ENCODE results near the gene CACNA1G. TPM values are rescaled to one million over a fixed set of nuclear protein-coding genes. Genes with fewer than 3 reads are reported as not detected.

The CACNA1G gene
- total RNA-seq, 1 donor from 2014 or later = 0.11 TPM

DNA sequence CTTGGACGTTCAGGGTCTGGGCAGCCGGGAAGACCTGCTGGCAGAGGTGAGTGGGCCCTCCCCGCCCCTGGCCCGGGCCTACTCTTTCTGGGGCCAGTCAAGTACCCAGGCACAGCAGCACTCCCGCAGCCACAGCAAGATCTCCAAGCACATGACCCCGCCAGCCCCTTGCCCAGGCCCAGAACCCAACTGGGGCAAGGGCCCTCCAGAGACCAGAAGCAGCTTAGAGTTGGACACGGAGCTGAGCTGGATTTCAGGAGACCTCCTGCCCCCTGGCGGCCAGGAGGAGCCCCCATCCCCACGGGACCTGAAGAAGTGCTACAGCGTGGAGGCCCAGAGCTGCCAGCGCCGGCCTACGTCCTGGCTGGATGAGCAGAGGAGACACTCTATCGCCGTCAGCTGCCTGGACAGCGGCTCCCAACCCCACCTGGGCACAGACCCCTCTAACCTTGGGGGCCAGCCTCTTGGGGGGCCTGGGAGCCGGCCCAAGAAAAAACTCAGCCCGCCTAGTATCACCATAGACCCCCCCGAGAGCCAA, 65.6 kb downstream of the CACNA1G start:
- no peak overlapping the region for H3K4me3 Mint-ChIP-seq (ENCODE audit: unreplicated experiment)
- TF ChIP-seq, protein P1, sequence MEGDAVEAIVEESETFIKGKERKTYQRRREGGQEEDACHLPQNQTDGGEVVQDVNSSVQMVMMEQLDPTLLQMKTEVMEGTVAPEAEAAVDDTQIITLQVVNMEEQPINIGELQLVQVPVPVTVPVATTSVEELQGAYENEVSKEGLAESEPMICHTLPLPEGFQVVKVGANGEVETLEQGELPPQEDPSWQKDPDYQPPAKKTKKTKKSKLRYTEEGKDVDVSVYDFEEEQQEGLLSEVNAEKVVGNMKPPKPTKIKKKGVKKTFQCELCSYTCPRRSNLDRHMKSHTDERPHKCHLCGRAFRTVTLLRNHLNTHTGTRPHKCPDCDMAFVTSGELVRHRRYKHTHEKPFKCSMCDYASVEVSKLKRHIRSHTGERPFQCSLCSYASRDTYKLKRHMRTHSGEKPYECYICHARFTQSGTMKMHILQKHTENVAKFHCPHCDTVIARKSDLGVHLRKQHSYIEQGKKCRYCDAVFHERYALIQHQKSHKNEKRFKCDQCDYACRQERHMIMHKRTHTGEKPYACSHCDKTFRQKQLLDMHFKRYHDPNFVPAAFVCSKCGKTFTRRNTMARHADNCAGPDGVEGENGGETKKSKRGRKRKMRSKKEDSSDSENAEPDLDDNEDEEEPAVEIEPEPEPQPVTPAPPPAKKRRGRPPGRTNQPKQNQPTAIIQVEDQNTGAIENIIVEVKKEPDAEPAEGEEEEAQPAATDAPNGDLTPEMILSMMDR (IDR thresholded peaks at IDR 0.05) = peak; percentile 70
- no peaks in the 10 kb centered on the region for H3K9me3 Mint-ChIP-seq (ENCODE audit: unreplicated experiment)
- no peak overlapping the region for H3K27ac Mint-ChIP-seq (ENCODE audit: unreplicated experiment)
- H3K27me3 Mint-ChIP-seq (ENCODE audit: unreplicated experiment) = peaks cover 28% of the 10 kb centered on the region
- H3K36me3 Mint-ChIP-seq (ENCODE audit: unreplicated experiment) = no peaks in the 10 kb centered on the region
- no peak for DNase-seq (ENCODE audit: extremely low spot score, unreplicated experiment)
- H3K4me1 Mint-ChIP-seq (ENCODE audit: unreplicated experiment) = peaks cover 8% of the 10 kb centered on the region

DNA sequence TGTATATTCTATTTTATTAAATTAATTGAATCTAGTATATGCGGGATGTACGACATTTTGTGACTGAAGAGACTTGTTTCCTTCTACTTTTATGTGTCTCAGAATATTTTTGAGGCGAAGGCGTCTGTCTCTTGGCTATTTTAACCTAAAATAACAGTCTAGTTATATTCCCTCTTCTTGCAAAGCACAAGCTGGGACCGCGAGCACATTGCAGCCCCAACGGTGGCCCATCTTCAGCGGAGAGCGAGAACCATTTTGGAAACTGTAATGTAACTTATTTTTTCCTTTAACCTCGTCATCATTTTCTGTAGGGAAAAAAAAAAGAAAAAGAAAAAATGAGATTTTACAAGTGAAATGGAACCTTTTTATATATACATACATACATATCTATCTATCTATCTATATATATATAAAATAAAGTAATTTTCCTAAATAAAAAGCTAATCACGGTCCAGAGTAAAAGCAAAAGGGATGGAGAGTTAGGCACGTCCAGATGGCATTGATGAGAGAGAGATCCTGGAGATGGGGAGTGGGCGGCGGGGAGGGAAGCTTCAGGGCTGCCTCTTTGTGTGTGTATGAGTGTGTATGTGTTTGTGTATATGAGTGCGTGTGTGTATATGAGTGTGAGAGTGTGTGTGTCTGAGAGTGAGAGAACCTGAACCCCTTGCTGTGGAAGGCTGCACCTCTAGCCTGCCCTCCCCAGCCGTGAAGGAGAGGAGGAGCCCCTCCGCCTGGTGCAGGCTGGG, 66.7 kb downstream of the CACNA1G start:
- H3K36me3 Mint-ChIP-seq (ENCODE audit: unreplicated experiment) = no peaks in the 10 kb centered on the region
- TF ChIP-seq, protein P1 (IDR thresholded peaks at IDR 0.05) = no peak
- H3K27me3 Mint-ChIP-seq (ENCODE audit: unreplicated experiment) = peaks cover 30% of the 10 kb centered on the region
- H3K4me1 Mint-ChIP-seq (ENCODE audit: unreplicated experiment) = peaks cover 15% of the 10 kb centered on the region
- H3K27ac Mint-ChIP-seq (ENCODE audit: unreplicated experiment) = no peak overlapping the region
- no peak overlapping the region for H3K4me3 Mint-ChIP-seq (ENCODE audit: unreplicated experiment)
- no peak for DNase-seq (ENCODE audit: extremely low spot score, unreplicated experiment)
- no peaks in the 10 kb centered on the region for H3K9me3 Mint-ChIP-seq (ENCODE audit: unreplicated experiment)

DNA sequence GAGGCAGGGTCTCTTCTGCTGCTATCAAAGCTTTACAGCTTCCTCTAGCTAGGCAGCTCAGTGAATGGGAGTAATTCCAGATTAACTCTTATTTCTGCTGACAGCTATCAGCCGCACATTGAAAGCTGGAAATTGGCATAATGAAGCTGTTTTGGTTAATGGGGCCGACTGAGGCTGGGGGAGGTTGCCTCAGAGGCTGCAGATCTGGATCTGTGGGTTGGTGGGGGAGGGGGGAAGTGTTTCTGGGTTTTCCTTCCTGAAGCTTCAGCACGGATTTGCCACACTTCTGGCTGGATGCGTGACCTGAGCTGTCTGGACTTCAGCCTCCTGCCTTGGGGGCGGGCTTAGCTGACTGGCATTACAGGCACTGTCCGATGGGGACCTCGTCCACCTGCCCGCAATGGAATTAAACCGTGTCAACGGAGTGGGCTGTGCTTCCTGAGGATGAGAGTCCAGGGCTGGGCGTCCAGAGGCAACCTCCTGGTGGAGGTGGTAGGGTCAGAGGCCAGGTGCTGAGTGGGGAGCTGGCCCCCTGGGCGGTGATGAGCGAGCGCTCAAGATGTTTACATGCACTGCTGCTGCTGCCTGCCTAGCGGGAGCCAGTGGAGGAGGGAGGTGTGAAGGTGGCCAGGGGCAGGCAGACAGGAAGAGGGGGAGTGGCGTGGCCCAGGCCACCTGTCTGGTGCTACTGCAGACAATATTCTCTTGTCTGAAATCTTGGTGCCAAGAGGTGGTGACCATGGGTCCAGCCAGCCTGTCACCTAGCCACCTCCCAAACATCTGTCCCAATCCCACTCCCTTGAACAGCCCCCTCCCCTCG, 67.5 kb downstream of the CACNA1G start:
- Mint-ChIP-seq H3K4me1 (ENCODE audit: unreplicated experiment) (peaks cover 16% of the 10 kb centered on the region), H3K4me3 (ENCODE audit: unreplicated experiment) (no peak overlapping the region), H3K27me3 (ENCODE audit: unreplicated experiment) (peaks cover 30% of the 10 kb centered on the region), H3K9me3 (ENCODE audit: unreplicated experiment) (no peaks in the 10 kb centered on the region), H3K36me3 (ENCODE audit: unreplicated experiment) (no peaks in the 10 kb centered on the region), H3K27ac (ENCODE audit: unreplicated experiment) (no peak overlapping the region)
- TF ChIP-seq, protein P1 (IDR thresholded peaks at IDR 0.05) = no peak
- DNase-seq (ENCODE audit: extremely low spot score, unreplicated experiment) = no peak

DNA sequence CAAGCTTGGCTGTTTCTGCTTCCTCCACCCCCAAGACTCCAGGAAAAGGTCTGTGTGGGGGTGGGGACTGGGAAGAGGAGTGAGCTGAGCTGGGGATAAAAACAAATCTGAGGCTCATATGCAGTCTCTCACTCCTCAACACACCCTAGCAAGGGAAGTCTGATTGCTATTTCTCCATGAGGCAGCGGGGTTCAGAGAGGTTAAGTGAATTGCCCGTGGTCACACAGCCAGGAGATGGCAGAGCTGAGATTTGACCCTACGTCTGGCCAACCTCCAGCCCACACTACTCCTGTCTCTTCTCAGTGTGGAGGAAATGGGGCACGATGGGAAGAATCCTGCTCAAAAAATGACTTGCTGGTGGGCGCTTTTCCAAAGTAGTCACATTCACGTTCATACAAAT, 69.4 kb downstream of the CACNA1G start:
- Mint-ChIP-seq H3K4me1 (ENCODE audit: unreplicated experiment) (peaks cover 19% of the 10 kb centered on the region), H3K4me3 (ENCODE audit: unreplicated experiment) (no peak overlapping the region), H3K27ac (ENCODE audit: unreplicated experiment) (no peak overlapping the region), H3K36me3 (ENCODE audit: unreplicated experiment) (no peaks in the 10 kb centered on the region), H3K27me3 (ENCODE audit: unreplicated experiment) (peaks cover 36% of the 10 kb centered on the region), H3K9me3 (ENCODE audit: unreplicated experiment) (no peaks in the 10 kb centered on the region)
- TF ChIP-seq, protein P1 (IDR thresholded peaks at IDR 0.05) = no peak
- no peak for DNase-seq (ENCODE audit: extremely low spot score, unreplicated experiment)

Data from osteocyte (in vitro differentiated cells).